Globus pallidus (tissue), 1 donor: Measurements from ENCODE around the gene CTU1.

Experiments
- DNase-seq: peaks from one replicate; pipeline ENCODE4 v3.0.0-alpha.2; 2015; ENCODE audit warnings: low spot score

CTU1 gene

GRCh38 chr19:51082611-51083010 lies 25.6 kb downstream of the CTU1 start, which contains the start of gene KLK14:
Gene KLK14, minus strand, starts transcription at chr19:51082887. Its CDS starts 273 bp downstream, at chr19:51082614.
- no peak for DNase-seq

GRCh38 chr19:51081476-51081875 lies 26.7 kb downstream of the CTU1 start:
- no peak for DNase-seq

- no peak for DNase-seq
Observed at GRCh38 chr19:51079481-51080110, 28.6 kb downstream of the CTU1 start.

GRCh38 chr19:51078731-51079130 lies 29.5 kb downstream of the CTU1 start:
- no peak for DNase-seq

- DNase-seq, result no peak
Observed at GRCh38 chr19:51078104-51078503, 30.1 kb downstream of the CTU1 start.

- no peak for DNase-seq
Observed at GRCh38 chr19:51076631-51077213, 31.5 kb downstream of the CTU1 start.

GRCh38 chr19:51075998-51076397 lies 32.2 kb downstream of the CTU1 start:
- no peak for DNase-seq

- no peak for DNase-seq
Observed at GRCh38 chr19:51071095-51071405, 37.2 kb downstream of the CTU1 start.

GRCh38 chr19:51070334-51071094 lies 37.7 kb downstream of the CTU1 start:
- no peak for DNase-seq

- no peak for DNase-seq
Observed at GRCh38 chr19:51066393-51067186, 41.6 kb downstream of the CTU1 start.

GRCh38 chr19:51065221-51065960 lies 42.8 kb downstream of the CTU1 start:
- DNase-seq, result no peak

GRCh38 chr19:51064534-51065220 lies 43.5 kb downstream of the CTU1 start, which contains the start of gene KLK13:
Gene KLK13, minus strand, starts transcription at chr19:51065092. Its CDS starts 25 bp downstream, at chr19:51065067.
- no peak for DNase-seq

GRCh38 chr19:51063664-51064063 lies 44.5 kb downstream of the CTU1 start:
- DNase-seq, result no peak

GRCh38 chr19:51060973-51061372 lies 47.2 kb downstream of the CTU1 start:
- DNase-seq, result no peak

- no peak for DNase-seq
Observed at GRCh38 chr19:51060336-51060735, 47.9 kb downstream of the CTU1 start.

GRCh38 chr19:51059715-51060114 lies 48.5 kb downstream of the CTU1 start:
- no peak for DNase-seq

- DNase-seq, result no peak
Observed at GRCh38 chr19:51055866-51056265, 52.3 kb downstream of the CTU1 start.
